BLaER1 (cell line): Measurements from ENCODE around the gene DAPK3.

Source experiments
- H3K27ac ChIP-seq: shearing (Covaris generic); formaldehyde crosslinking; 2 replicates; pipeline ENCODE4 v1.8.1; 2022
- H3K27me3 ChIP-seq: shearing (Covaris generic); formaldehyde crosslinking; 2 replicates; pipeline ENCODE4 v1.8.1; 2022
- H3K36me3 ChIP-seq: shearing (Covaris generic); formaldehyde crosslinking; 2 replicates; pipeline ENCODE4 v1.8.1; 2022
- H3K4me1 ChIP-seq: shearing (Covaris generic); formaldehyde crosslinking; 2 replicates; pipeline ENCODE4 v1.8.1; 2022
- H3K4me2 ChIP-seq: shearing (Covaris generic); formaldehyde crosslinking; 2 replicates; pipeline ENCODE4 v1.8.1; 2022
- H3K4me3 ChIP-seq: shearing (Covaris generic); formaldehyde crosslinking; 2 replicates; pipeline ENCODE4 v1.8.1; 2022
- H3K9ac ChIP-seq: shearing (Covaris generic); formaldehyde crosslinking; 2 replicates; pipeline ENCODE4 v1.8.1; 2022
- H3K9me3 ChIP-seq: shearing (Covaris generic); formaldehyde crosslinking; 2 replicates; pipeline ENCODE4 v1.8.1; 2022
- H4K20me1 ChIP-seq: shearing (Covaris generic); formaldehyde crosslinking; 2 replicates; pipeline ENCODE4 v1.8.1; 2022
- Cebpa-rat ChIP-seq: shearing (Covaris generic); IDR thresholded peaks from 2 replicates; pipeline ENCODE4 v1.8.1; 2022

Gene DAPK3

GRCh38 chr19:3936506-3937442 lies 34.1 kb downstream of the DAPK3 start:
- no peak overlapping the region for H3K4me3 ChIP-seq
- H3K4me2 ChIP-seq, result no peak overlapping the region
- no peaks in the 10 kb centered on the region for H3K9me3 ChIP-seq
- H3K27ac ChIP-seq, result no peak overlapping the region
- peaks cover 51% of the 10 kb centered on the region for H3K27me3 ChIP-seq
- peaks cover 13% of the 10 kb centered on the region for H3K4me1 ChIP-seq
- no peak overlapping the region for H3K9ac ChIP-seq
- no peak for TF ChIP-seq Cebpa-rat
- 0 out of 2 replicates have a peak, but pooled peaks cover 5% of the 10 kb centered on the region for H4K20me1 ChIP-seq
- H3K36me3 ChIP-seq, result no peaks in the 10 kb centered on the region

- peak within 1 kb of the TSS; percentile 67 for H3K4me2 ChIP-seq
- H3K4me3 ChIP-seq, result peak within 1 kb of the TSS; percentile 36; the same call in 1 of the 2 replicates
- H3K27ac ChIP-seq, result no peak within 1 kb of the TSS
- no peak within 1 kb of the TSS for H3K9ac ChIP-seq
- H3K27me3 ChIP-seq, result peaks cover 60% of the 10 kb centered on the region
- H4K20me1 ChIP-seq, result 0 out of 2 replicates have a peak, but pooled peaks cover 5% of the 10 kb centered on the region
- TF ChIP-seq Cebpa-rat, result no peak
- H3K4me1 ChIP-seq, result peaks cover 13% of the 10 kb centered on the region
- H3K9me3 ChIP-seq, result no peaks in the 10 kb centered on the region
- no peaks in the 10 kb centered on the region for H3K36me3 ChIP-seq
Measured at GRCh38 chr19:3932931-3933810, 37.7 kb downstream of the DAPK3 start, which contains the start of gene NMRK2. NMRK2 (plus strand) TSS chr19:3933069; CDS start chr19:3933672, 603 bp downstream.

- H3K9ac ChIP-seq, result no peak overlapping the region
- no peaks in the 10 kb centered on the region for H3K36me3 ChIP-seq
- H3K27me3 ChIP-seq, result peaks cover 50% of the 10 kb centered on the region
- no peaks in the 10 kb centered on the region for H3K9me3 ChIP-seq
- H3K4me2 ChIP-seq, result no peak overlapping the region
- 0 out of 2 replicates have a peak, but pooled peaks cover 5% of the 10 kb centered on the region for H4K20me1 ChIP-seq
- H3K27ac ChIP-seq, result no peak overlapping the region
- TF ChIP-seq Cebpa-rat, result no peak
- peaks cover 6% of the 10 kb centered on the region for H3K4me1 ChIP-seq
- no peak overlapping the region for H3K4me3 ChIP-seq
Measured at GRCh38 chr19:3931041-3931440, 39.9 kb downstream of the DAPK3 start.

- no peaks in the 10 kb centered on the region for H3K36me3 ChIP-seq
- H3K9ac ChIP-seq, result no peak overlapping the region
- H3K27me3 ChIP-seq, result no peaks in the 10 kb centered on the region
- H3K4me3 ChIP-seq, result no peak overlapping the region
- H3K4me2 ChIP-seq, result no peak overlapping the region
- no peak for TF ChIP-seq Cebpa-rat
- peaks cover 21% of the 10 kb centered on the region for H3K9me3 ChIP-seq
- H3K27ac ChIP-seq, result no peak overlapping the region
- H3K4me1 ChIP-seq, result no peaks in the 10 kb centered on the region
- H4K20me1 ChIP-seq, result no peaks in the 10 kb centered on the region
Measured at GRCh38 chr19:3923912-3924311, 47.0 kb downstream of the DAPK3 start.

DNA sequence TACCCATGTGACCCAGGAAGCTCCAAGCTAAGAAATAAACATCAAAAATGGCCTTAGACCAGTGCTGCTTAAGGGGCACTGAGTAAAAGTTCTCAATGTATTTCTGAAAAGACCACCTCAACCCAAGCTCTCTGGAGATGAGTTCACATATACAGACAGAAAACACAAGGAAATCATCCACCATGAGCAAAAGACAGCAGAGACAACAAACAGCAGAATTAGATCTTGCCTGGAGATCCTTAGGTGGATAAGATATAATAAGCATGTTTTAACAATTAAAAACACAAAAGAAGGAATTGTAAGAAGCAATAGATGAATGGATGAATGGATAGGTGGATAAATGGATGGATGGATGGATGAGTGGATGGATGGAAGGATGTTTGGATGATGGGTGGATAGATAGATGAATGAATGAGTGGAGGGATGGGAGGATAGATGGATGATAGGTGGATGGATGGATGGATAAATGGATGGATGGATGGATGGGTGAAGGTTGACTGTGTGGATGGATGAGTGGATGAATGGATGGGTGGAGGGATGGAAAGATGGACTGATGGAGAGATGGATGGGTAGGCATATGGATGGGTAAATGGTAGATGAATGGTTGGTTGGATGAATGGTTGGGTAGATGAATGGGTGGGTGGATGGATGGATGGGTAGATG lies 47.7 kb downstream of the DAPK3 start:
- H3K9me3 ChIP-seq, result peaks cover 21% of the 10 kb centered on the region
- no peak overlapping the region for H3K4me2 ChIP-seq
- H3K4me3 ChIP-seq, result no peak overlapping the region
- no peaks in the 10 kb centered on the region for H3K36me3 ChIP-seq
- no peaks in the 10 kb centered on the region for H3K4me1 ChIP-seq
- no peaks in the 10 kb centered on the region for H4K20me1 ChIP-seq
- no peak overlapping the region for H3K9ac ChIP-seq
- no peaks in the 10 kb centered on the region for H3K27me3 ChIP-seq
- no peak for TF ChIP-seq Cebpa-rat
- no peak overlapping the region for H3K27ac ChIP-seq

DNA sequence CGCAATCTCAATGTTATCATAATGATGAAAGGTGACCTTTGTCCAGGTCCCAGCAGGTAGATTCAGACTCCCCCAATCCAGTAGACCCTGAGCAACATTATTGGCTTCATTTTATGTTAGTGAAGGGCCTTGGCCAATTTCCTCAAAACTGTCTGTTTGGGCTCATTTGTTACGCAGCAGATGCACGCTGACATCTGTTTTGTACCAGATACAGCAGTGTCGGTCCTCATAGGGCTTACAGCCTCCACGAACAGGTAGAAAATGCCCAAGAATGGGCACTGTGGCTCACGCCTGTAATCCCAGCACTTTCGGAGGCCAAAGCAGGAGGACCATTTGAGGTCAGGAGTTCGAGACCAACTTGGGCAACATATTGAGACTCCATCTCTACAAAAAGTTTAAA lies 51.1 kb downstream of the DAPK3 start:
- Histone ChIP-seq H3K4me1 (peaks cover 11% of the 10 kb centered on the region; the same call in 1 of the 2 replicates), H3K9me3 (peaks cover 21% of the 10 kb centered on the region), H3K27ac (no peak overlapping the region), H3K9ac (no peak overlapping the region), H3K4me3 (no peak overlapping the region), H3K27me3 (no peaks in the 10 kb centered on the region), H3K36me3 (no peaks in the 10 kb centered on the region), H4K20me1 (no peaks in the 10 kb centered on the region), H3K4me2 (no peak overlapping the region)
- TF ChIP-seq Cebpa-rat, result no peak

DNA sequence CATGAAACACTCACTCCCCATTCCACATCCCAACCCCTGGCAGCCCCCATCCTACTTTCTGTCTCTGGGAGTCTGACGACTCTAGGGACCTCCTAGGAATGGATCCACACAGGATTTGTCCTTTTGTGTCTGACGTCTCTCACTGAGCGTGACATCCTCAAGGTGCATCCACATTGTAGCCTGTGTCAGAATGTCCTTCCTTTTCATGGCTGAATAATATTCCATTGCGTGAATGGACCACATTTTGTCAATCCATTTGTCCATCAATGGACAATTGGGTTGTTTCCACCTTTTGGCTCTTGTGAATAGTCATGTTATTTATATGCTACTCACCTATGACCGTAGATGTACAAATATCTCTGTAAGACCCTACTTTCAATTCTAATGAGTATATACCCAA lies 54.9 kb downstream of the DAPK3 start:
- no peak for TF ChIP-seq Cebpa-rat
- no peaks in the 10 kb centered on the region for H3K27me3 ChIP-seq
- peaks cover 4% of the 10 kb centered on the region; the same call in 1 of the 2 replicates for H3K9me3 ChIP-seq
- H3K9ac ChIP-seq, result no peak overlapping the region
- no peak overlapping the region for H3K27ac ChIP-seq
- H3K4me3 ChIP-seq, result no peak overlapping the region
- H3K4me1 ChIP-seq, result peaks cover 11% of the 10 kb centered on the region; the same call in 1 of the 2 replicates
- H3K36me3 ChIP-seq, result no peaks in the 10 kb centered on the region
- H3K4me2 ChIP-seq, result no peak overlapping the region
- H4K20me1 ChIP-seq, result no peaks in the 10 kb centered on the region

- no peak overlapping the region for H3K27ac ChIP-seq
- H4K20me1 ChIP-seq, result no peaks in the 10 kb centered on the region
- peaks cover 11% of the 10 kb centered on the region; the same call in 1 of the 2 replicates for H3K4me1 ChIP-seq
- H3K4me3 ChIP-seq, result no peak overlapping the region
- H3K9me3 ChIP-seq, result peaks cover 18% of the 10 kb centered on the region
- no peak overlapping the region for H3K4me2 ChIP-seq
- no peaks in the 10 kb centered on the region for H3K36me3 ChIP-seq
- H3K27me3 ChIP-seq, result no peaks in the 10 kb centered on the region
- H3K9ac ChIP-seq, result no peak overlapping the region
- TF ChIP-seq Cebpa-rat, result no peak
Measured at GRCh38 chr19:3914199-3914598, 56.7 kb downstream of the DAPK3 start.

GRCh38 chr19:3910105-3910504 lies 60.8 kb downstream of the DAPK3 start:
- H3K27ac ChIP-seq, result no peak overlapping the region
- no peak overlapping the region for H3K4me2 ChIP-seq
- H3K27me3 ChIP-seq, result no peaks in the 10 kb centered on the region
- H3K9me3 ChIP-seq, result peaks cover 18% of the 10 kb centered on the region
- no peak overlapping the region for H3K4me3 ChIP-seq
- H3K4me1 ChIP-seq, result no peaks in the 10 kb centered on the region
- no peaks in the 10 kb centered on the region for H4K20me1 ChIP-seq
- H3K9ac ChIP-seq, result no peak overlapping the region
- no peak for TF ChIP-seq Cebpa-rat
- no peaks in the 10 kb centered on the region for H3K36me3 ChIP-seq
